Activated effector memory CD4-positive, alpha-beta T cell treated with Interleukin-2 at 50 U/mL for 16 hours (primary cell): Measurements from ENCODE around the gene RETREG3.
"Not testable (repeated sequence)": the region's sequence is repeated elsewhere in the genome, so short reads cannot be mapped to it uniquely, and the experiment has no call there.

ENCODE experiments used
- DNase-seq: peaks from one replicate; pipeline ENCODE4 v3.0.0-alpha.2; 2020

RETREG3 gene

GRCh38 chr17:42568341-42569111, 40.6 kb downstream of the RETREG3 start:
- no peak for DNase-seq

- DNase-seq: peak; percentile 86
Observed at GRCh38 chr17:42566883-42567573, 42.1 kb downstream of the RETREG3 start, which contains the start of gene MLX. TSS of gene MLX (plus strand) at chr17:42567100. CDS start at chr17:42567125, 25 bp downstream.

GRCh38 chr17:42566215-42566882, 42.8 kb downstream of the RETREG3 start:
- DNase-seq: no peak

- DNase-seq: no peak
Observed at GRCh38 chr17:42565523-42566214, 43.5 kb downstream of the RETREG3 start.

- no peak for DNase-seq
Observed at GRCh38 chr17:42564815-42565522, 44.2 kb downstream of the RETREG3 start.

GRCh38 chr17:42563950-42564349, 45.2 kb downstream of the RETREG3 start:
- DNase-seq: no peak

GRCh38 chr17:42563543-42563942, 45.6 kb downstream of the RETREG3 start:
- no peak for DNase-seq

GRCh38 chr17:42563143-42563509, 46.0 kb downstream of the RETREG3 start:
- DNase-seq: no peak

- DNase-seq: no peak
Observed at GRCh38 chr17:42562388-42563142, 46.6 kb downstream of the RETREG3 start.

GRCh38 chr17:42561897-42562387, 47.2 kb downstream of the RETREG3 start, which contains the start of gene COASY:
TSS of gene COASY (plus strand) at chr17:42562148. CDS start at chr17:42562623, 475 bp downstream.
- peak; percentile 86 for DNase-seq

- no peak for DNase-seq
Observed at GRCh38 chr17:42560246-42560645, 48.9 kb downstream of the RETREG3 start.

GRCh38 chr17:42559075-42559474, 50.1 kb downstream of the RETREG3 start:
- no peak for DNase-seq

- DNase-seq: not testable (repeated sequence)
Observed at GRCh38 chr17:42555961-42556617, 53.1 kb downstream of the RETREG3 start.

GRCh38 chr17:42555122-42555622, 54.0 kb downstream of the RETREG3 start:
- DNase-seq: no peak

- DNase-seq: peak; percentile 66
Observed at GRCh38 chr17:42554250-42555121, 54.7 kb downstream of the RETREG3 start.

- no peak for DNase-seq
Observed at GRCh38 chr17:42553866-42554249, 55.3 kb downstream of the RETREG3 start.

GRCh38 chr17:42553161-42553818, 55.9 kb downstream of the RETREG3 start:
- no peak for DNase-seq

GRCh38 chr17:42552736-42553135, 56.4 kb downstream of the RETREG3 start, which contains the start of gene HSD17B1:
TSS of gene HSD17B1 (plus strand) at chr17:42552923. CDS start at chr17:42552934, 11 bp downstream.
- not testable (repeated sequence) for DNase-seq
